Endothelial cell of umbilical vein (primary cell): ENCODE results near the gene SLCO3A1.

ENCODE experiments used
- JUN ChIP-seq: IDR thresholded peaks from 2 replicates; pipeline ENCODE4 v1.6.1; 2011; ENCODE audit warnings: borderline replicate concordance, low read depth; ENCODE audit not compliant: insufficient read length, insufficient read depth
- MYC ChIP-seq: IDR thresholded peaks from one replicate; pipeline ENCODE4 v1.6.1; 2011; ENCODE audit warnings: mild to moderate bottlenecking, low read depth, low read length
- POLR2A ChIP-seq: IDR thresholded peaks from 2 replicates; pipeline ENCODE4 v1.6.1; 2012; ENCODE audit warnings: low read depth, mild to moderate bottlenecking, control low read depth, low read length
- TF ChIP-seq, protein P1 (sequence below), 2 donors: IDR thresholded peaks; 1 replicate in 1 of 2; 2 replicates in 1 of 2; pipeline ENCODE4 v1.5.1; 2011; ENCODE audit warnings: low read length in 2 of 2, mild to moderate bottlenecking in 2 of 2, moderate library complexity in 2 of 2, control low read depth in 1 of 2, inconsistent platforms in 1 of 2, low read depth in 1 of 2; ENCODE audit not compliant: insufficient read depth in 1 of 2; ENCODE audit errors: extremely low read depth in 1 of 2
- TF ChIP-seq, protein P2 (sequence below): IDR thresholded peaks from 2 replicates; pipeline ENCODE4 v1.6.1; 2011; ENCODE audit not compliant: insufficient read depth, insufficient read length

DNA sequence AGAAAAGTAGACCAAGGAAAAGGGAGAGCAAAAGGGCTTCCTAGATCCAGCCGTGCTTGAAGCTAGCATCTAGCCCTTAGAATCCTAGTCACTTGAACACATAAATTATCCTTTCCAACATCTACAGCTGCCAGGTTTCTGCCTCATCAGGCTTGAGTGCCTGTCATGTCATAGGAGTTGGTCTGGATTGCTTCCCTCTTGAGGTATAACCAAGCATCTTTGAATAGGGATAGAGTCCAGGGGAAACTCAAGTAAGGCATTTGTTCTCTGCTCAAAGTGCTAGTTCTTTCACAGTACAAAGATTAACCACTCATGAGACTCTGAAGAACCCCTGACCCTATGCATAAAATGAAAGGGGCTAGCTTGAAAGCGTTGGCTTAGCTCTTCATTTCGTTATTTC, 72.3 kb downstream of the SLCO3A1 start:
- TF ChIP-seq, protein P1, sequence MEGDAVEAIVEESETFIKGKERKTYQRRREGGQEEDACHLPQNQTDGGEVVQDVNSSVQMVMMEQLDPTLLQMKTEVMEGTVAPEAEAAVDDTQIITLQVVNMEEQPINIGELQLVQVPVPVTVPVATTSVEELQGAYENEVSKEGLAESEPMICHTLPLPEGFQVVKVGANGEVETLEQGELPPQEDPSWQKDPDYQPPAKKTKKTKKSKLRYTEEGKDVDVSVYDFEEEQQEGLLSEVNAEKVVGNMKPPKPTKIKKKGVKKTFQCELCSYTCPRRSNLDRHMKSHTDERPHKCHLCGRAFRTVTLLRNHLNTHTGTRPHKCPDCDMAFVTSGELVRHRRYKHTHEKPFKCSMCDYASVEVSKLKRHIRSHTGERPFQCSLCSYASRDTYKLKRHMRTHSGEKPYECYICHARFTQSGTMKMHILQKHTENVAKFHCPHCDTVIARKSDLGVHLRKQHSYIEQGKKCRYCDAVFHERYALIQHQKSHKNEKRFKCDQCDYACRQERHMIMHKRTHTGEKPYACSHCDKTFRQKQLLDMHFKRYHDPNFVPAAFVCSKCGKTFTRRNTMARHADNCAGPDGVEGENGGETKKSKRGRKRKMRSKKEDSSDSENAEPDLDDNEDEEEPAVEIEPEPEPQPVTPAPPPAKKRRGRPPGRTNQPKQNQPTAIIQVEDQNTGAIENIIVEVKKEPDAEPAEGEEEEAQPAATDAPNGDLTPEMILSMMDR (IDR thresholded peaks at IDR 0.05; ENCODE audit: extremely low read depth in 1 of 2, insufficient read depth in 1 of 2, low read depth in 1 of 2, low read length in 2 of 2) = no peak
- no peak for TF ChIP-seq POLR2A
- TF ChIP-seq, protein P2, sequence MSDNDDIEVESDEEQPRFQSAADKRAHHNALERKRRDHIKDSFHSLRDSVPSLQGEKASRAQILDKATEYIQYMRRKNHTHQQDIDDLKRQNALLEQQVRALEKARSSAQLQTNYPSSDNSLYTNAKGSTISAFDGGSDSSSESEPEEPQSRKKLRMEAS = no peak
- no peak for TF ChIP-seq MYC
- no peak for TF ChIP-seq JUN
